SK-N-SH (cell line): ENCODE data around the gene DUSP16. TPM values are rescaled to one million over a fixed set of nuclear protein-coding genes. Genes with fewer than 3 reads are reported as not detected.

Source experiments
- CTCF ChIA-PET: fragments of 300-600, 350-600 bp; formaldehyde crosslinking; extraction: SDS; loops from one replicate; lab custom pipeline; 2021; lab: Yijun Ruan, JAX
- POLR2A ChIA-PET: fragments of 350-600 bp; sonication (Branson Sonifier 250); formaldehyde crosslinking; extraction: SDS; loops from one replicate; lab custom pipeline; 2020; ENCODE audit warnings: antibody characterized with exemption, inconsistent platforms; lab: Yijun Ruan, JAX
- DNase-seq: peaks from one replicate; pipeline ENCODE4 v3.0.0; 2012
- H2AFZ ChIP-seq: fragments of 200-600 bp; sonication (generic); 2 replicates; pipeline ENCODE4 v1.8.1; 2016; ENCODE audit warnings: antibody characterized with exemption, mild to moderate bottlenecking, low read depth
- H3F3A ChIP-seq: fragments of 200-600 bp; sonication (generic); replicated peaks from 2 replicates; pipeline ENCODE3; 2016; ENCODE audit warnings: antibody characterized with exemption, mild to moderate bottlenecking; ENCODE audit not compliant: insufficient read depth
- H3K27ac ChIP-seq, 2 experiments: fragments of 200-500 bp in 1 of 2; fragments of 200-600 bp in 1 of 2; sonication (Bioruptor generic) in 1 of 2; sonication (generic), shearing (Covaris generic) in 1 of 2; 2 replicates each; pipeline versions ENCODE4 v1.5.1 to v1.6.1; 2014 to 2016; ENCODE audit warnings: low read depth in 2 of 2, inconsistent platforms in 1 of 2, low read length in 1 of 2, mild to moderate bottlenecking in 1 of 2, mixed read lengths in 1 of 2
- H3K27me3 ChIP-seq: fragments of 200-600 bp; sonication (generic), shearing (Covaris generic); 2 replicates; pipeline ENCODE4 v1.6.1; 2016; ENCODE audit warnings: mixed run types; ENCODE audit not compliant: insufficient read depth
- H3K36me3 ChIP-seq, 2 experiments: fragments of 200-500 bp in 1 of 2; fragments of 200-600 bp in 1 of 2; sonication (Bioruptor generic) in 1 of 2; sonication (generic) in 1 of 2; replicated peaks in 1 of 2; 2 replicates each; pipeline versions ENCODE3 to v1.5.1; 2014 to 2016; ENCODE audit warnings: low read length in 1 of 2, mild to moderate bottlenecking in 1 of 2; ENCODE audit not compliant: insufficient read depth in 2 of 2, control insufficient read depth in 1 of 2
- H3K4me1 ChIP-seq, 2 experiments: fragments of 200-500 bp in 1 of 2; fragments of 200-600 bp in 1 of 2; sonication (Bioruptor generic) in 1 of 2; sonication (generic), shearing (Covaris generic) in 1 of 2; 2 replicates each; pipeline versions ENCODE4 v1.5.1 to v1.6.1; 2014 to 2016; ENCODE audit warnings: low read depth in 1 of 2, low read length in 1 of 2, mixed run types in 1 of 2; ENCODE audit not compliant: insufficient read depth in 2 of 2, control insufficient read depth in 1 of 2
- H3K4me2 ChIP-seq: fragments of 200-600 bp; sonication (generic), shearing (Covaris generic); 2 replicates; pipeline ENCODE4 v1.6.1; 2017; ENCODE audit warnings: mixed run types
- H3K4me3 ChIP-seq, 2 experiments: fragments of 200-500 bp in 1 of 2; fragments of 200-600 bp in 1 of 2; sonication (Bioruptor generic) in 1 of 2; sonication (generic), shearing (Covaris generic) in 1 of 2; 2 replicates each; pipeline versions ENCODE4 v1.5.1 to v1.8.1; 2014 to 2016; ENCODE audit warnings: low read depth in 2 of 2, inconsistent platforms in 1 of 2, low read length in 1 of 2, mild to moderate bottlenecking in 1 of 2, mixed read lengths in 1 of 2, moderate library complexity in 1 of 2
- H3K79me2 ChIP-seq: fragments of 200-600 bp; sonication (generic); 2 replicates; pipeline ENCODE4 v1.8.1; 2017; ENCODE audit warnings: mild to moderate bottlenecking; ENCODE audit not compliant: insufficient read depth
- H3K9ac ChIP-seq: fragments of 200-600 bp; sonication (generic); 2 replicates; pipeline ENCODE4 v1.6.1; 2017; ENCODE audit warnings: mixed run types
- H3K9me2 ChIP-seq: fragments of 200-600 bp; sonication (generic); 2 replicates; pipeline ENCODE4 v1.6.1; 2017; ENCODE audit warnings: mixed run types
- H3K9me3 ChIP-seq: fragments of 200-600 bp; sonication (generic); 2 replicates; pipeline ENCODE4 v1.6.1; 2017; ENCODE audit warnings: mixed run types, mild to moderate bottlenecking, moderate library complexity
- H4K20me1 ChIP-seq: fragments of 200-600 bp; sonication (generic); 2 replicates; pipeline ENCODE4 v1.6.1; 2017; ENCODE audit warnings: mild to moderate bottlenecking, mixed run types; ENCODE audit not compliant: insufficient read depth
- CHD2 ChIP-seq: fragments of 150-350 bp; IDR thresholded peaks from 2 replicates; pipeline ENCODE4 v1.6.1; 2018; ENCODE audit warnings: low read length; ENCODE audit not compliant: partially characterized antibody
- ELF1 ChIP-seq: IDR thresholded peaks from 2 replicates; pipeline ENCODE4 v1.4.0; 2012
- EP300 ChIP-seq, 2 experiments: IDR thresholded peaks; 2 replicates each; pipeline versions ENCODE4 v1.4.0 to v1.6.1; 2012; ENCODE audit warnings: borderline replicate concordance in 1 of 2, low read depth in 1 of 2, low read length in 1 of 2
- EZH2phosphoT487 ChIP-seq: fragments of 200-600 bp; sonication (generic); IDR thresholded peaks from 2 replicates; pipeline ENCODE4 v1.6.1; 2017; ENCODE audit warnings: low read depth, mixed run types, mild to moderate bottlenecking, antibody characterized with exemption, moderate library complexity, borderline replicate concordance
- FOSL2 ChIP-seq: IDR thresholded peaks from 2 replicates; pipeline ENCODE4 v1.4.0; 2012; ENCODE audit warnings: low read depth, mild to moderate bottlenecking, moderate library complexity, borderline replicate concordance
- GABPA ChIP-seq: IDR thresholded peaks from 2 replicates; pipeline ENCODE4 v1.4.0; 2012; ENCODE audit warnings: low read depth, mild to moderate bottlenecking
- GATA2 ChIP-seq: sonication (generic); formaldehyde crosslinking; IDR thresholded peaks from 2 replicates; pipeline ENCODE4 v1.5.0; 2020; ENCODE audit warnings: mild to moderate bottlenecking, missing genetic modification reagents
- MAX ChIP-seq: IDR thresholded peaks from 2 replicates; pipeline ENCODE4 v1.4.0; 2012; ENCODE audit warnings: low read depth
- MEF2A ChIP-seq: IDR thresholded peaks from 2 replicates; pipeline ENCODE4 v1.4.0; 2012; ENCODE audit warnings: low read depth, borderline replicate concordance
- MXI1 ChIP-seq: IDR thresholded peaks from 2 replicates; pipeline ENCODE4 v1.6.1; 2012; ENCODE audit warnings: mild to moderate bottlenecking, low read depth, low read length, improper control_type of control experiment
- NRF1 ChIP-seq: IDR thresholded peaks from 2 replicates; pipeline ENCODE4 v1.6.1; 2012; ENCODE audit warnings: low read depth, mild to moderate bottlenecking, low read length
- POLR2AphosphoS5 ChIP-seq: IDR thresholded peaks from 2 replicates; pipeline ENCODE4 v1.6.1; 2012; ENCODE audit warnings: low read depth, low read length
- RAD21 ChIP-seq: IDR thresholded peaks from 2 replicates; pipeline ENCODE4 v1.6.1; 2012; ENCODE audit warnings: mild to moderate bottlenecking, low read length
- RCOR1 ChIP-seq: fragments of 150-350 bp; IDR thresholded peaks from 2 replicates; pipeline ENCODE4 v1.6.1; 2017; ENCODE audit warnings: antibody characterized with exemption, low read length
- RXRA ChIP-seq: IDR thresholded peaks from 2 replicates; pipeline ENCODE4 v1.4.0; 2012; ENCODE audit warnings: low read depth, mild to moderate bottlenecking, borderline replicate concordance
- SMC3 ChIP-seq: IDR thresholded peaks from 2 replicates; pipeline ENCODE4 v1.6.1; 2012; ENCODE audit warnings: low read depth, low read length, improper control_type of control experiment
- TAF1 ChIP-seq: IDR thresholded peaks from 2 replicates; pipeline ENCODE4 v1.6.1; 2012; ENCODE audit warnings: low read depth, mild to moderate bottlenecking, low read length, moderate library complexity, borderline replicate concordance
- TEAD4 ChIP-seq: IDR thresholded peaks from 2 replicates; pipeline ENCODE4 v1.4.0; 2012; ENCODE audit warnings: mild to moderate bottlenecking, borderline replicate concordance; ENCODE audit not compliant: insufficient read depth
- USF1 ChIP-seq: IDR thresholded peaks from 2 replicates; pipeline ENCODE4 v1.4.0; 2012; ENCODE audit warnings: low read depth, borderline replicate concordance
- YY1 ChIP-seq: IDR thresholded peaks from 2 replicates; pipeline ENCODE4 v1.4.0; 2012; ENCODE audit warnings: low read depth, mild to moderate bottlenecking
- WGBS: methylation state at CpG from one replicate; pipeline ENCODE4 v1.1.6; 2017; ENCODE audit warnings: low lambda C conversion rate; 5-methylcytosine and 5-hydroxymethylcytosine counted together
- polyA plus RNA-seq, 3 experiments: library from polyadenylated mRNA; depleted of rRNA; stranded (reverse); fragments of >200 nt; gene quantifications; 2 replicates each; pipeline ENCODE4 v1.2.3, GENCODE V29; 2012

DUSP16 gene
- polyA plus RNA-seq, 1 of the 3 experiments (the other 2 are of a cell fraction), result 7.1 TPM

- no peaks in the 10 kb centered on the region for H3K9me2 ChIP-seq
- TF ChIP-seq RXRA (no peak), SMC3 (no peak), FOSL2 (no peak), MAX (no peak), MXI1 (no peak), USF1 (no peak), GATA2 (CRISPR knock-in tag) (no peak), NRF1 (no peak), GABPA (no peak), YY1 (no peak), TEAD4 (no peak), EP300 (IDR thresholded peaks at IDR 0.05; ENCODE audit: borderline replicate concordance in 1 of 2, low read depth in 1 of 2, low read length in 1 of 2) (no peak), RCOR1 (no peak), EZH2phosphoT487 (no peak), CHD2 (no peak), MEF2A (no peak), POLR2AphosphoS5 (no peak), TAF1 (no peak), RAD21 (no peak), ELF1 (no peak)
- TF ChIP-seq, all 33 proteins: peak for 0
- ChIA-PET POLR2A (interaction anchor here (0.9 kb wide), 1 partner anchor 12 kb away, joined by 3 read pairs; no protein-coding TSS in a partner anchor), CTCF (interaction anchor here (0.6 to 2.2 kb wide), 3 partner anchors 10 to 84 kb away, joined by 3 to 5 read pairs (median 3); partner anchors contain the start of gene DUSP16)
- H2AFZ ChIP-seq, result no peak overlapping the region
- peaks cover 0 to 12% of the 10 kb centered on the region in 2 experiments; a peak in 2 of 4 replicates for H3K4me1 ChIP-seq
- no peak overlapping the region for H3K27ac ChIP-seq
- no peaks in the 10 kb centered on the region for H3K79me2 ChIP-seq
- H3K36me3 ChIP-seq, result no peaks in the 10 kb centered on the region
- no peaks in the 10 kb centered on the region for H4K20me1 ChIP-seq
- 67% methylated on average over 1 of the region's 1 CpG for WGBS
- H3K4me2 ChIP-seq, result no peak overlapping the region
- no peaks in the 10 kb centered on the region for H3F3A ChIP-seq
- DNase-seq, result no peak
- H3K27me3 ChIP-seq, result no peaks in the 10 kb centered on the region
- no peak overlapping the region for H3K4me3 ChIP-seq
- H3K9me3 ChIP-seq, result no peaks in the 10 kb centered on the region
- H3K9ac ChIP-seq, result no peak overlapping the region
Observed at GRCh38 chr12:12587878-12588277, 25.2 kb upstream of the DUSP16 start.
